ES-I3 (cell line): ENCODE measurements around the gene CACNB1.
"Not testable (repeated sequence)": the region's sequence is repeated elsewhere in the genome, so short reads cannot be mapped to it uniquely, and the experiment has no call there.

Experiments used
- H3K36me3 ChIP-seq: 2 replicates; pipeline ENCODE4 v1.6.1; 2013; ENCODE audit warnings: mild to moderate bottlenecking, low read length, control low read depth, moderate library complexity; ENCODE audit not compliant: insufficient read depth
- H3K4me1 ChIP-seq: 2 replicates; pipeline ENCODE4 v1.6.1; 2013; ENCODE audit warnings: mild to moderate bottlenecking, control low read depth, low read length; ENCODE audit not compliant: insufficient read depth
- H3K9ac ChIP-seq: 2 replicates; pipeline ENCODE4 v1.6.1; 2013; ENCODE audit warnings: low read depth, mild to moderate bottlenecking, low read length, moderate library complexity
- H3K9me3 ChIP-seq: 2 replicates; pipeline ENCODE4 v1.6.1; 2013; ENCODE audit warnings: mild to moderate bottlenecking, low read length, moderate library complexity; ENCODE audit not compliant: control insufficient read depth, insufficient read depth

Gene CACNB1

GRCh38 chr17:39169101-39169500 lies 28.4 kb downstream of the CACNB1 start:
- Histone ChIP-seq H3K9ac (no peak overlapping the region), H3K36me3 (no peaks in the 10 kb centered on the region), H3K4me1 (peaks cover 22% of the 10 kb centered on the region), H3K9me3 (no peaks in the 10 kb centered on the region)

- not testable (repeated sequence) for H3K36me3 ChIP-seq, H3K9ac ChIP-seq, H3K9me3 ChIP-seq
- peaks cover 21% of the 10 kb centered on the region for H3K4me1 ChIP-seq
Observed at GRCh38 chr17:39168503-39168902, 29.0 kb downstream of the CACNB1 start.

- Histone ChIP-seq H3K9ac (no peak overlapping the region), H3K36me3 (no peaks in the 10 kb centered on the region), H3K9me3 (no peaks in the 10 kb centered on the region), H3K4me1 (peaks cover 17% of the 10 kb centered on the region)
Observed at GRCh38 chr17:39167476-39167875, 30.0 kb downstream of the CACNB1 start.

GRCh38 chr17:39166437-39167335 lies 30.8 kb downstream of the CACNB1 start:
- Histone ChIP-seq H3K36me3 (no peaks in the 10 kb centered on the region), H3K4me1 (peaks cover 10% of the 10 kb centered on the region; the same call in 1 of the 2 replicates), H3K9me3 (no peaks in the 10 kb centered on the region), H3K9ac (no peak overlapping the region)

GRCh38 chr17:39165841-39166349 lies 31.6 kb downstream of the CACNB1 start, which contains the start of gene ARL5C:
Gene ARL5C, minus strand, starts transcription at chr17:39166161. Its CDS starts 401 bp downstream, at chr17:39165760.
- H3K9ac ChIP-seq, result peak within 1 kb of the TSS; percentile 72; the same call in 1 of the 2 replicates
- H3K36me3 ChIP-seq, result no peaks in the 10 kb centered on the region
- no peaks in the 10 kb centered on the region for H3K9me3 ChIP-seq
- peaks cover 8% of the 10 kb centered on the region; the same call in 1 of the 2 replicates for H3K4me1 ChIP-seq

GRCh38 chr17:39165178-39165840 lies 32.2 kb downstream of the CACNB1 start:
- Histone ChIP-seq H3K4me1 (peaks cover 8% of the 10 kb centered on the region; the same call in 1 of the 2 replicates), H3K9ac (peak overlapping the region; percentile 72; the same call in 1 of the 2 replicates), H3K36me3 (no peaks in the 10 kb centered on the region), H3K9me3 (no peaks in the 10 kb centered on the region)

- Histone ChIP-seq H3K9me3 (no peaks in the 10 kb centered on the region), H3K4me1 (peaks cover 8% of the 10 kb centered on the region; the same call in 1 of the 2 replicates), H3K36me3 (no peaks in the 10 kb centered on the region), H3K9ac (peak overlapping the region; percentile 72; the same call in 1 of the 2 replicates)
Observed at GRCh38 chr17:39164675-39165143, 32.8 kb downstream of the CACNB1 start.

GRCh38 chr17:39161962-39162361 lies 35.5 kb downstream of the CACNB1 start:
- Histone ChIP-seq H3K9me3 (no peaks in the 10 kb centered on the region), H3K4me1 (peaks cover 11% of the 10 kb centered on the region; the same call in 1 of the 2 replicates), H3K36me3 (no peaks in the 10 kb centered on the region), H3K9ac (no peak overlapping the region)

- H3K36me3 ChIP-seq, result no peaks in the 10 kb centered on the region
- H3K9ac ChIP-seq, result no peak overlapping the region
- 0 out of 2 replicates have a peak, but pooled peaks cover 8% of the 10 kb centered on the region for H3K4me1 ChIP-seq
- no peaks in the 10 kb centered on the region for H3K9me3 ChIP-seq
Observed at GRCh38 chr17:39158623-39159022, 38.8 kb downstream of the CACNB1 start.

- no peaks in the 10 kb centered on the region for H3K9me3 ChIP-seq
- 0 out of 2 replicates have a peak, but pooled peaks cover 8% of the 10 kb centered on the region for H3K4me1 ChIP-seq
- H3K36me3 ChIP-seq, result no peaks in the 10 kb centered on the region
- H3K9ac ChIP-seq, result no peak overlapping the region
Observed at GRCh38 chr17:39156491-39156890, 41.0 kb downstream of the CACNB1 start.

GRCh38 chr17:39155654-39156053 lies 41.8 kb downstream of the CACNB1 start:
- Histone ChIP-seq H3K9me3 (no peaks in the 10 kb centered on the region), H3K36me3 (no peaks in the 10 kb centered on the region), H3K4me1 (0 out of 2 replicates have a peak, but pooled peaks cover 8% of the 10 kb centered on the region), H3K9ac (no peak overlapping the region; the same call in 1 of the 2 replicates)

- peak overlapping the region; percentile 96 for H3K9ac ChIP-seq
- H3K36me3 ChIP-seq, result no peaks in the 10 kb centered on the region
- H3K4me1 ChIP-seq, result 0 out of 2 replicates have a peak, but pooled peaks cover 8% of the 10 kb centered on the region
- H3K9me3 ChIP-seq, result no peaks in the 10 kb centered on the region
Observed at GRCh38 chr17:39153599-39154051, 43.8 kb downstream of the CACNB1 start.

- peaks cover 7% of the 10 kb centered on the region; the same call in 1 of the 2 replicates for H3K4me1 ChIP-seq
- H3K9ac ChIP-seq, result peak overlapping the region; percentile 96; the same call in 1 of the 2 replicates
- no peaks in the 10 kb centered on the region for H3K36me3 ChIP-seq
- H3K9me3 ChIP-seq, result no peaks in the 10 kb centered on the region
Observed at GRCh38 chr17:39151943-39152818, 45.3 kb downstream of the CACNB1 start.
